GDM1 (cell line): ENCODE measurements around the gene LYZL2.
"Not testable (repeated sequence)": the region's sequence is repeated elsewhere in the genome, so short reads cannot be mapped to it uniquely, and the experiment has no call there.

ENCODE experiments used
- DNase-seq: peaks from one replicate; lab custom pipeline; 2025; lab: John Stamatoyannopoulos, UW

LYZL2 gene

GRCh38 chr10:30639946-30640786, 10.6 kb upstream of the LYZL2 start:
- DNase-seq, result peak; percentile 9

- DNase-seq, result no peak
These were observed 8.4 kb upstream of the LYZL2 start for GRCh38 chr10:30637881-30638467.

DNA sequence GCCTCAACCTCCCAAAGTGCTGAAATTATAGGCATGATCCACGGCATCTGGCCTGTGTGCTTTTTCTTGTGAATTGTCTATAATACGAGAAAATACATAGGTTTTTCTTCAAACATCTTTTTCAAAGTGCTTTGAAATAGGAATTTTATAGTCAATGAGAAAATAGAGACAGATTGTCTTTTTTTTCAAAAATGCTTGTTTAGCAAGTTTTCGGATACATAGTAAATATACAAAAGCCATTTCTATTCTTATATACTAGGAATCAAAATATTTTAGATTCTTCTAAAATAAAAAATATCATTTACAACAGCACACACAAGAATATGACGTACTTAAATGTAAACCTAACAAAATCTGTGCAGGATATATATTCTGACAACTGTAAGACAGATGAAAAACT, 1.6 kb upstream of the LYZL2 start:
- no peak for DNase-seq

DNA sequence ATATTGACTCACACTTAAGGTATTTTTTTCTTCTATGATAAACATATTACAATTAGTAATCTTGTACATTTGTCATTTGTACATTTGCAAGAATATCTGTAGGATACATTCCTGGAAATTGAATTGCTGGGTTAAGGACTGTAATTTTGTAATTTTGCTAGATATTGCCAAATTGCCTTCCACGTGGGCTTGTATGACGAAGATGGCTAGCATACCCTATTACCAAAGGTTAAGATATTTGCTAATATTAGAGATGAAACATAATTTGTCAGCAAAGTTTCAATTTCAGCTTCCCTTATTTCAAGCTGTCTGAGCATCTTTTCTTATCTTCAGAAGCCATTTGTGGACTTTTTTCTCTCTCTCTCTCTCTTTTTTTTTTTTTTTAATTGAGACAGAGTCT, 1.0 kb upstream of the LYZL2 start:
- no peak for DNase-seq

GRCh38 chr10:30628576-30628975, 977 bp downstream of the LYZL2 start:
- DNase-seq, result not testable (repeated sequence)

- DNase-seq, result not testable (repeated sequence)
These were observed 2.7 kb downstream of the LYZL2 start for GRCh38 chr10:30626837-30627236.

DNA sequence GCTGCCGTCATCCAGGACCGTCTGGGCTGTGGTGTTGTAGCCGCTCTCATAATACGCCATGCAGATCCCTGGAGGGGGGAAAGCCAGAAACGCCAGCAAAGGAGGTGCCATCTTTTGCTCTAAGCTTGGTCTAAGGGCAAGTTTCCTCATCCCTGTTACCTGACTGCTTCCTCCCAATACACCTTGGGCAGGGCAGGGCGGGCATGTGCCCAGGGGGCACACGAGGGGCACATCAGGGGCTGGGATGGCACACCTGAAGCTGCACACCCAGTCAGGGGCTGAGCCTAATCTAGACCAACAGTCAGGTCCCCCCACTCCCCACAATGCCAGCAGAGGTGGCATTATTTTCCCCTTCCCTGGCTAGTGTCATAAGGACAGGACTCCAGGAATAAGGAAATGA, 3.4 kb downstream of the LYZL2 start:
- DNase-seq, result not testable (repeated sequence)

GRCh38 chr10:30625080-30625479, 4.5 kb downstream of the LYZL2 start:
- DNase-seq, result no peak

DNA sequence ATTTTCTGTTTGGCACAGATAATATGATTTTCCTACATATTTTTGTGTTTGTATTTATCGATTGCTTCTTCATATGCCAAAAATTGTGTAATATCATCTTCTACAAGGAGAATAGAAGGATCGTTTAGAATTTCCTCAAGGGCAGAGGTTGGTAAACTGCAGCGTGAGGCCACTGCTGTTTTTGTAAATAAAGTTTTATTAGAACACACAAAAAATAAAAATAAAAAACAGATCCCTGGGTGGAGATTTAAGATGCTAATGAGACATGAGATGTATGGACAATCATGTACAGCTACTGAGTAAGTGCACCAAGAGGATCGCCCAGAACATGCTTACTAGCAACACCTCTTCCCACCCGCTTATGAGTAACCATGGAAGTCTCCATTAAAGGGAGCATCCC, 9.6 kb downstream of the LYZL2 start:
- no peak for DNase-seq

DNA sequence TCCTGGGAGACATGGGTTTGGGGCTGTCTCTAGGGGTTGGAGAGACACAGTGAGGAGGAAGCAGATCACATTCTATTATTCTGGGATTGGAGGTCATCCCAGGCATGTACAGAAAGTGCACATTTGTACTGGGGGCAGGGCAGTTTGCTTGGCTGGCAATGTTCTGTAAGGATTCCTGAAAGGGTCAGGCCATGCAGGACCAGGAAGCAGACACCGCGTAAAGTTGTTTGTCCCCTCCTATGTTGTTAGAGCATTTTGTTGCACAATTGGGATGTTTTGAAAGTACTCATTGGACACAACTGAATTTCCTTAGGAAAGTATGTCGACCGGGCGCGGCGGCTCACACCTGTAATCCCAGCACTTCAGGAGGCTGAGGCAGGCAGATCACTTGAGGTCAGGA, 12.5 kb downstream of the LYZL2 start:
- no peak for DNase-seq

DNA sequence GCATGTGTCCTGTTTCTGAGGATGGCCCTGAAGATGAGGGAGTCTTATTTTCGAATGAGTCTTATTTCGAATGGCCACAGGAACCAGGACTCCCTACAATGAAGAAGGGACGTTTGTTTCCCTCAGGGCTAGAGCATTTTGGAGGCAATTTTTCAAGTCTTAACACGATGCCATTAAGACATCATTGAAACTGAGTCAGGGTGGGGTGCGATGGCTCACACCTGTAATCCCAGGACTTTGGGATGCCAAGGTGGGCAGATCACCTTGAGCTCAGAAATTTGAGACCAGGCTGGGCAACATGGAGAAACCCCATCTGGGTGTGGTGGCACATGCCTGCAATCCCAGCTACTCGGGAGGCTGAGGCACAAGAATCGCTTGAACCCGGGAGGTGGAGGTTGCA, 18.5 kb downstream of the LYZL2 start:
- DNase-seq, result not testable (repeated sequence)

GRCh38 chr10:30607814-30608213, 21.7 kb downstream of the LYZL2 start:
- no peak for DNase-seq

DNA sequence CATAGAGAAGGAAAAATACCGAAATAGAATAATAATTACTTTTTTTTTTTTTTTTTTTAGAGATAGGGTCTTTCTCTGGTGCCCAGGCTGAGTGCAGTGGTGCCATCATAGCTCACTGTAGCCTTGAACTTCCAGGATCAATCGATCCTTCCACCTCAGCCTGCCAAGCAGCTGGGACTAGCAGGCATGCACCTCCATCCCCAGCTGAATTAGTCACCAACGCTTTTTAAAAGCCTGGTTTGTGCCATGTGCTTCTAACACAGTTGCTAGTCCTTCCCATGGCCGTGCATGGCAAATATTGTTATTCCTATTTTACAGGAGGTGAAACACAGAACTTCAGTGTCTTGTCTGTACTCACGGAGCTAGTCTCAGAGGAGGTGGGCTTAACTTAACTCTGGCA, 23.2 kb downstream of the LYZL2 start:
- DNase-seq, result no peak

DNA sequence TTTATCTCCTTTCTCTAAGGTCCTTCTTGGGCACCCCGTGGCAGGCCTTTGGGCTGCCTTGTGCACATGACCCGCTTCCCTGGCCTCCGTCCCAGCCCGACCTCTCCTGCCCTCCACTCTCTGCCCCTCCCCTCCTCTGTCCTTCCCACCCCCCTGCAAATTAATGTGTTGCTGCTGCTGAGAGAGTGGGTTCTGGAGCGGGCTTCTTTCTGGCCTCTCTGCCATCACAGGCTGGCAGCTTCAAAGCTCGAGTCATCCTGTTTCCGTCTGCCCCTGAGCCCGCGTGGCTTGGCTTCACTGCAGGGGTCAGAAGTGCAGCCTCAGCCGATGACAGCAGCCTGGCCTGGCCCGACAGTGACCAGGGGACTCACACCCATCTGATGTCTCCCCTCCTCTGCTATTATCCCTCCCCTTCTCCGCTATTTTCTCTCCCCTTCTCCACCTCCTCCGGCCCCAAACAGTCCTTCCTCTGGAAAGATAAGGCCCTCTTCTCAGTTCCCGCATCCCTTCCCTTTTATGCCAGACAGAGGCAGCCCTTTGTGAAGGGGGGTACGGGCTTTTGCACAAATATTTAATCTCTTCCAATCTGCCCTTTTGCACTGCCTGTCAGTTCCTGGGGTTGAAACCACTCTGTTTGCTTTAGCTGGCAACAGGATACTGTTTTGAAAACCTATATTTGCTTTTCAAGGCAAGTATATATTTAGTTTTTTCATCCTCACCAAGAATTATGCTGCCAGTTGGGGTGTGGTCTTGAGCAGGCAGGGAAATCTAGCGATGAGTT, 24.0 kb downstream of the LYZL2 start:
- peak; percentile 21 for DNase-seq

DNA sequence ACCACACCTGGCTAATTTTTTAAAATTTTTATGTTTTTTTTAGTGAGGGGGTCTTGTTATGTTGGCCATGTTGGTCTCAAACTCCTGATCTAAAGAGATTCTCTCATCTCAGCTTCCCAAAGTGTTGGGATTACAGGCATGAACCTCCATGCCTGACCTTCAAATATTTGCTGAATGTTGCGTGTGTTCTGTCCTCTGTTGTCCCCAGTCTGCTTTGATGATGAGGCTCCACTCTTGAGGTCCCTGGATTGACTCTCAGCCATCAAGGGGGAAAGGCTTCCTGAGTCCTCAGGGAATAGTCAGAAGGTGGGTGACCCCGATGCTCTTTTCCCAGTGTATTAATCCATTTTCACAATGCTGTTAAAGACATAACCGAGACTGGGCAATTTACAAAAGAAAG, 26.0 kb downstream of the LYZL2 start:
- DNase-seq, result no peak

DNA sequence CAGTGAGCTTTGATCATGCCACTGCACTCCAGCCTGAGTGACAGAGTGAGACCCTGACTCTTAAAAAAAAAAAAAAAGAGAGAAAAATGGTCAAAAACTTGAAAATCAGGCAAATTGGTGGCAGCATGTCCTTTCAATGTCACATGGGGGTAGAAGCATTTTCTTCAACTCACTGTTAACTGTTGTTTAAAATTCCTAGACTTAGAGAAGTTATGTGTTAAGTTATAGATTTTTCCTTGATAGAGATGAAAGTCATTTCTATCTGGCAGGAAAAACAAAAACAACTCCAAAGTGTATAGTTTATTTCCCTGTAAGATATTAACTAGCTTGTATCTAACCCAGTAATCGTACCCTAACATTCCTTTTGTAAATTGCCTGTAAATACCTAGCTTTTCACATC, 26.8 kb downstream of the LYZL2 start:
- no peak for DNase-seq

- DNase-seq, result peak; percentile 59
These were observed 29.5 kb downstream of the LYZL2 start for GRCh38 chr10:30600005-30600404.

DNA sequence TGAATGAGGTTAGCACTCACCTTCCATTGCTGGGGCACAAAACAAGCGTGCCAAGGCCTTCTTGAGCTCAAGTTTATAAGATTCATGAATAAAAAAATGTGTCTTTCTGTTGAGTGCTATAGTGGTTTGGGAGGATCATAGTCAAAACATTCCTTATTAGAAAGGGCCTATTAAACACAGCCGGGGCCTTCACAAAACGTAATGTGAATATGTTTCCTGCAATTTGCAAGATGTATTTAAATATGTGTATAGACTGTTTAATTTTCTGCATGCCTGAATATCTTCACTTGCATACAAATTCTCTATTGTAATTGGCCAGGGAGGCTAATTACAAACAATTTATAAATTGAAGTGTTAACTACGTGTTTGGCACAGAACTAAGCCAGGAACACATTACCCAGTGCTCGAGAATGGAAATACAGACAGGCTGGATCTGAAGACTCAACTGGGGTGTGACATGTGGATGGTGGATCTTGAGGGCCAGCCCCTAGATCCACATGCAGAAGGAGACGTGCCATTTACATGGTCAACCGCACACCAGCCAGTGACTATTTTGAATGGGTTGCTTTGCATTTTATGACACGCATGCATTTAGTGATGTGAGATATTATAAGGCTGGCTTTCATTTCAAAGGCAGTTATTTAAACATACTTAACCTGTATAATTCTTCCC, 31.3 kb downstream of the LYZL2 start:
- DNase-seq, result no peak

DNA sequence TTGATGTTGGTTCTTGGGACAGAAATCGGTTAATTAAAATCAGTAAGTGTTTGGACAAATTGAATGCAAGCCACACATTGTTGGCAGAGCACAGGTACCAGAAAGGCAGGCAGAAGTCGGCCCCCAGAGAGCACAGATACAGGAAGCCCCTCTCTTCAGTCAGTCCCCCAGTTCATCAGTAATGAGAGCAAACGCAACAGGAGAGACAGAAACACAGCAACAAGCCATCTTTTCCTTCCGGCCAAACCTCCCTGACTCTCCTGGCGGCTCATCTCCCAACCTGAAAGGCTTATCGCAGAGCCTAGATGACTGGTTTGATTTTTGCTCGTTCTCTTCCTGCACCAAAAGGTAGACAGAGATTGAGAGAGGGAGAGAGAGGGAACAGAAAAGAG, 32.1 kb downstream of the LYZL2 start:
- DNase-seq, result not testable (repeated sequence)

GRCh38 chr10:30596493-30597432, 32.8 kb downstream of the LYZL2 start:
- not testable (repeated sequence) for DNase-seq

DNA sequence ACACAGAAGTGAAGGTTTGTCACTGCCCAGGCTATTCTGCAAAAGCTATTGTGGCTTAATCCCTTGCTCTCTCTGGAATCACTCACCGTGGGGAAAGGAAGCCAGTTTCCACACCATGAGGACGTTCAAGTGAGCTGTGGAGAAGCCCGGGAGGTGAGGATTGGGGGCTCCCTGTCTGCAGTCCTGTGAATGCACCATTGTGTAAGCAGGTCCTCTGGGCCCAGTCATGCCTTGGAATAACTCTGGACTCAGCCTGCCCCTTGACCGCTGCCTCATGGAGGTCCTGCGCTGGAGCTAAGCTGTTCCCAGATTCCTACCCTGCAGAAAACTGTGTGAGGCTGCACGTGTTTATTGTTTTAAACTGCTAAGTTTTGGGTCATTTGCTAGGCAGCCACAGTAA, 33.5 kb downstream of the LYZL2 start:
- DNase-seq, result no peak
